Ovary (tissue), 10 donors: Measurements from ENCODE around the gene FXR1. TPM values are rescaled to one million over a fixed set of nuclear protein-coding genes. Genes with fewer than 3 reads are reported as not detected.
A peak's percentile ranks its signal among the peaks of the same experiment; 100 is the strongest.
"Not testable (repeated sequence)": the region's sequence is repeated elsewhere in the genome, so short reads cannot be mapped to it uniquely, and the experiment has no call there.

Experiments used
- DNase-seq, 5 donors: peaks; one replicate each; pipeline ENCODE4 v3.0.0-alpha.2; 2019 to 2020
- H3K27ac ChIP-seq, 2 donors: fragments of 200-600 bp; one replicate each; pipeline versions ENCODE4 v1.5.1 to v1.8.0; 2019 to 2022
- H3K27me3 ChIP-seq: fragments of 200-600 bp; one replicate; pipeline ENCODE4 v1.8.0; 2022
- H3K36me3 ChIP-seq: fragments of 200-600 bp; sonication (generic); one replicate; pipeline ENCODE4 v1.5.1; 2019
- H3K4me1 ChIP-seq: one replicate; pipeline ENCODE4 v1.8.1; 2013; ENCODE audit warnings: mild to moderate bottlenecking, moderate library complexity; ENCODE audit not compliant: insufficient read depth
- H3K4me3 ChIP-seq: fragments of 200-600 bp; sonication (generic); one replicate; pipeline ENCODE4 v1.5.1; 2017
- H3K9me3 ChIP-seq, 2 donors: fragments of 200-600 bp in 1 of 2; sonication (generic) in 1 of 2; one replicate each; pipeline versions ENCODE4 v1.5.1 to v1.8.1; 2013 to 2019; ENCODE audit warnings: mild to moderate bottlenecking in 1 of 2, moderate library complexity in 1 of 2
- EP300 ChIP-seq: sonication (generic); formaldehyde crosslinking; IDR thresholded peaks from one replicate; pipeline ENCODE4 v1.6.1; 2017; ENCODE audit warnings: antibody characterized with exemption
- POLR2A ChIP-seq: fragments of 450-650 bp; IDR thresholded peaks from one replicate; pipeline ENCODE4 v1.6.1; 2017; ENCODE audit warnings: antibody characterized with exemption, mild to moderate bottlenecking, moderate library complexity
- WGBS, 3 donors: extraction: QIAGEN DNeasy Blood & Tissue Kit in 1 of 3; methylation state at CpG; one replicate each; pipeline versions ENCODE4 v1.1.5 to v1.1.7; 2013 to 2017; 5-methylcytosine and 5-hydroxymethylcytosine counted together
- intact Hi-C, 4 donors: fragments of 100-400 bp; cut with DNase I; formaldehyde crosslinking; loops; one replicate each; pipeline versions ENCODE4 v1.11.0 to v1.15.1; 2022 to 2023
- long read RNA-seq, 3 donors: library from polyadenylated mRNA in 2 of 3; unstranded in 2 of 3; transcript quantifications; one replicate each; pipeline ENCODE4 v2.0.0 and lab custom pipeline, GENCODE V29; 2021 to 2026
- polyA plus RNA-seq, 2 donors: library from polyadenylated mRNA; stranded (reverse); fragments of 200-250 nt in 1 of 2; fragments of 350-450 nt in 1 of 2; fragmentation: Illumina TruSeq in 1 of 2; extraction: RNeasy Lipid Tissue Mini Kit (QIAGEN cat#74804) in 1 of 2; gene quantifications; one replicate each; pipeline ENCODE4 v1.2.3, GENCODE V29; 2013 to 2014
- total RNA-seq, 7 donors: library from RNA; depleted of rRNA in 2 of 7; stranded (reverse); fragments of >200 nt in 2 of 7; fragmentation: NEBNext Ultra II Directional in 3 of 7; extraction: Animal tissue kit (Norgen Biotek cat#: 25700) in 3 of 7; gene quantifications; one replicate each; pipeline versions ENCODE4 v1.1.0 to v1.2.4, GENCODE V29; 2016 to 2023
- TF ChIP-seq, protein P1 (sequence below), 3 donors: fragments of 450-650 bp in 2 of 3; fragments of 200-600 bp in 1 of 3; IDR thresholded peaks; one replicate each; pipeline versions ENCODE4 v1.5.1 to v1.8.0; 2016 to 2022; ENCODE audit warnings: antibody characterized with exemption in 3 of 3, mild to moderate bottlenecking in 1 of 3
- donor health status: DM: no; HTN: no; CAD: no; lungs with moderate emphysema.
- donor health status: DM: no; HTN: no; CAD: no.
- donor health status: Bipolar disorder and iron deficiency.
- donor health status: DM: yes; HTN: yes; CAD: no.
- donor health status: DM: no; HTN: no; CAD: no.
- donor health status: DM: yes; HTN: yes; CAD: no.

The FXR1 gene
- 100 to 1,000 TPM; 109 to 176 (median 137) TPM for total RNA-seq
- polyA plus RNA-seq = 100 to 1,000 TPM; 102 to 117 TPM
- long read RNA-seq, donor 1, full-length matches to known transcripts = 138 of 198 reads
- long read RNA-seq, donor 1, partial matches to known transcripts = 25 of 198 reads
- long read RNA-seq, donor 1, other reads (novel, unspliced or antisense) = 35 of 198 reads
- long read RNA-seq, donor 2, full-length matches to known transcripts = 28 of 230 reads
- long read RNA-seq, donor 2, partial matches to known transcripts = 182 of 230 reads
- long read RNA-seq, donor 2, other reads (novel, unspliced or antisense) = 20 of 230 reads
- long read RNA-seq, donor 3, full-length matches to known transcripts = 19 of 50 reads
- long read RNA-seq, donor 3, partial matches to known transcripts = 12 of 50 reads
- long read RNA-seq, donor 3, other reads (novel, unspliced or antisense) = 19 of 50 reads

DNA sequence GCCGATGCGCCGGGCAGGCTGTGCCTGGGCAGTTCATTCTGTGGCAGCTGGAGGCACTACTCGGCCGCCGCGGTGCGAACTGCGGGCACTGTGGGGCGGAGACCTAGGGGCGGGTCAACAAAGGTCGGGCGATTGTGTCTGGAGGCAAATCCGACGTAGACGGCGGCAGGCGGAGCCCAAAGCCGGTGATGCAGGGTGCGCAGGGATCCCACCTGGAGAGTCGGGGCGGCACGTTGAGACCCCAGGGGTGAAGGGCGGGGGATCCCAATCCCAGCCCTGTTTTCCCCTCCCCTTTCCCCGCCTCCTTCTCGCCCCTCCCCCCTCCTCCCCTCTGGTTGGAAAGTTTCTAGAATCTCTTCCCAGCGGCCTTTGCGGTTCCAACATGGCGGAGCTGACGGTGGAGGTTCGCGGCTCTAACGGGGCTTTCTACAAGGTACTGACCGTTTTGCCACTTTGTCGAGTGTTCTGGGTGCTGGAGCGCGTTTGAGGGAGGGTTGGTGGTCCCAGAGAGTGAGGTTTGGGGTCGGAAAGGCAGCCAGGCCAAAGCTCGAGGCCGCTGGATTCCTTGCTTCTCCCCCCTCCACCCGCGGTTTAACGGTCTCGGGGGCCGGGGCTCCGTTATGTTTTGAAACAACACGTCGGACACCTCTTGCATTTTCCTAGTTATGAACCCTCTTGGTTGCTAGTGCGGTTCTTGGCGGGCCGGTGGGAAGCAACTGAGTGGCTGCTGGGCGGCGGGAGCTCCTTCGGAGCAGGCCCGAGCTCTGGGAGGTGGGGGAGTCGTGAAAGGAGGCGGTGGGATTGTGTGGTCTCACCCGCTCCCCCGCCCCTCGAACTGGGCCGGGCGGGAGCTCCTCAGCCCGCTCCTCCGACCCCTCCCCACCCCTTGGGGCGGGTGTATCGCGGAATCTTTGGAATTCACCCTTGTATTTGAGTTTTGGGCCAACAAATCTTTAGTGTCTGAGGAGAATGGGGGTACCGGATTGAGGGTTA lies at the start of gene FXR1:
Gene FXR1 (plus strand): TSS at position 367 of the 993 bp plus-strand sequence. CDS start 16 bp downstream, at position 383.
- peak within 1 kb of the TSS; percentile 74 to 91 for H3K27ac ChIP-seq
- TF ChIP-seq EP300 (no peak), POLR2A (peak; percentile 55)
- TF ChIP-seq, protein P1, sequence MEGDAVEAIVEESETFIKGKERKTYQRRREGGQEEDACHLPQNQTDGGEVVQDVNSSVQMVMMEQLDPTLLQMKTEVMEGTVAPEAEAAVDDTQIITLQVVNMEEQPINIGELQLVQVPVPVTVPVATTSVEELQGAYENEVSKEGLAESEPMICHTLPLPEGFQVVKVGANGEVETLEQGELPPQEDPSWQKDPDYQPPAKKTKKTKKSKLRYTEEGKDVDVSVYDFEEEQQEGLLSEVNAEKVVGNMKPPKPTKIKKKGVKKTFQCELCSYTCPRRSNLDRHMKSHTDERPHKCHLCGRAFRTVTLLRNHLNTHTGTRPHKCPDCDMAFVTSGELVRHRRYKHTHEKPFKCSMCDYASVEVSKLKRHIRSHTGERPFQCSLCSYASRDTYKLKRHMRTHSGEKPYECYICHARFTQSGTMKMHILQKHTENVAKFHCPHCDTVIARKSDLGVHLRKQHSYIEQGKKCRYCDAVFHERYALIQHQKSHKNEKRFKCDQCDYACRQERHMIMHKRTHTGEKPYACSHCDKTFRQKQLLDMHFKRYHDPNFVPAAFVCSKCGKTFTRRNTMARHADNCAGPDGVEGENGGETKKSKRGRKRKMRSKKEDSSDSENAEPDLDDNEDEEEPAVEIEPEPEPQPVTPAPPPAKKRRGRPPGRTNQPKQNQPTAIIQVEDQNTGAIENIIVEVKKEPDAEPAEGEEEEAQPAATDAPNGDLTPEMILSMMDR (IDR thresholded peaks at IDR 0.05) = peak; percentile 60 to 70 (median 61)
- 0% methylated on average over 68 of the region's 68 CpGs for WGBS, 3 donors

DNA sequence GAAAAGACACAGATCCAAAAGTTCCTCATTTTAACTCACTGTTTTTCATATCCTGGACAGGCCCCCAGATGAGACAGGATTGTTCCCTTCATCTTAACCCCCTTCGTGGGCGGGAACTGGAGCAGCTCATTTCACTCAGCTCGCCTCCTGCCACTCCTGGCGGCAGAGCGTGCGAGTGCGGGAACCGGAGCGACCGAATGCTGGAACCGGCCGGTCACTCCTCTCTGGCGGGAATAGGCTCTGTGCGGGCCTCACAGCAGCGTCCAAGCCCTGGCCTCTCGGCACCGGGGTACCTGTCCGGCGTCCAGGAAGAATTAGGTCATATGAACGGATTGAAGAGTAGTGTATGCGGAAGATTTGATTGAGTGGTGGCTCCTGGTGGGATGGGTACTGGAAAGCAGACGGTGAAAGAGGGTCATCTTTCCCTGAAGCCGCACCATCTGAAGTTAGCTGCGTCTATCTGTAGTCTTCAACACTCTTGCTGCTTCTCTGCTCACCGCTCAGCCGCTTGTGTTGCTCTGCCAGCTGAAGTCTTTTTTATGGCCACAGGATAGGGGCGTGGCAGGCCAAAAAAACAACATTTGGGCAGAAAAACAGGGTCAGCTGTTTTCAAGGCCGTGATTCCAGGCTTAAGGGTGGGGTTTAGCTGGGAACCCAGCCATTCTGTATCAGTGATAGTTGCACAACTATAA lies 42.3 kb upstream of the FXR1 start:
- H3K4me1 ChIP-seq = peaks cover 9% of the 10 kb centered on the region
- peak; percentile 72 to 79 (median 75) for DNase-seq
- intact Hi-C loops = no loop called here
- H3K36me3 ChIP-seq = no peaks in the 10 kb centered on the region
- H3K27me3 ChIP-seq = no peaks in the 10 kb centered on the region
- H3K27ac ChIP-seq = peak overlapping the region in 1 of 2 donors; percentile 68
- H3K4me3 ChIP-seq = peak overlapping the region; percentile 44
- TF ChIP-seq, protein P1 (IDR thresholded peaks at IDR 0.05) = no peak
- TF ChIP-seq POLR2A = peak; percentile 35
- WGBS, 3 donors = 0 to 7% (median 2%) methylated on average over 25 to 28 of the region's 28 CpGs
- H3K9me3 ChIP-seq = no peaks in the 10 kb centered on the region

More for the DNA sequence above, at the start of gene FXR1:
- no peaks in the 10 kb centered on the region for H3K36me3 ChIP-seq
- intact Hi-C loops = loop anchor here in 2 of 4 donors (5.0 kb wide), 2 partner anchors 80 to 1825 kb away; no protein-coding TSS in a partner anchor
- peak within 1 kb of the TSS; percentile 96 for H3K4me3 ChIP-seq
- peak; percentile 82 to 90 (median 86) for DNase-seq
- H3K4me1 ChIP-seq = peaks cover 1% of the 10 kb centered on the region
- H3K27me3 ChIP-seq = no peaks in the 10 kb centered on the region
- H3K9me3 ChIP-seq = no peaks in the 10 kb centered on the region

DNA sequence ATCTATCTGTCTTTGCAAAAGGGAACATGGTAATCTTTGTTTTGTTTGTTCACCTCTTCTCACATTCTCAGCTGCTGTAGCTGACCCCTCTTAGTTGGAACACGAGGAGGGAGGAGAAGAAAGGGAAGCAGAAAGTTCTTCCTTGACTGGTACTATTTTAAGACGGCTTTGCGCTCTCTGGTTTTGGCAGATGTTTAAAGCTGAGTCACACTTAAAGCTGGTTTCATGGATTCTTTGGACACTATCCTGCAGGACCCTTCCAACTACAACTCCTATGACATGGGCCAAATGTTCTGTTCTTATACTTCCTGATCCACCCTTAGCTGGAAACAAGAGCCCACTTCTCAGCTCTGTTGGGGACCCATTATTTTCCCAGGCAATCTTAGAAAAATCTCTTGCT lies 40.6 kb upstream of the FXR1 start:
- TF ChIP-seq EP300 = no peak
- no peaks in the 10 kb centered on the region for H3K27me3 ChIP-seq
- no peaks in the 10 kb centered on the region for H3K9me3 ChIP-seq
- 2 to 18% (median 4%) methylated on average over 3 of the region's 3 CpGs for WGBS, 3 donors
- peaks cover 9% of the 10 kb centered on the region for H3K4me1 ChIP-seq
- intact Hi-C loops = no loop called here
- no peaks in the 10 kb centered on the region for H3K36me3 ChIP-seq
- H3K4me3 ChIP-seq = no peak overlapping the region
- no peak for DNase-seq
- H3K27ac ChIP-seq = peak overlapping the region in 1 of 2 donors; percentile 4

DNA sequence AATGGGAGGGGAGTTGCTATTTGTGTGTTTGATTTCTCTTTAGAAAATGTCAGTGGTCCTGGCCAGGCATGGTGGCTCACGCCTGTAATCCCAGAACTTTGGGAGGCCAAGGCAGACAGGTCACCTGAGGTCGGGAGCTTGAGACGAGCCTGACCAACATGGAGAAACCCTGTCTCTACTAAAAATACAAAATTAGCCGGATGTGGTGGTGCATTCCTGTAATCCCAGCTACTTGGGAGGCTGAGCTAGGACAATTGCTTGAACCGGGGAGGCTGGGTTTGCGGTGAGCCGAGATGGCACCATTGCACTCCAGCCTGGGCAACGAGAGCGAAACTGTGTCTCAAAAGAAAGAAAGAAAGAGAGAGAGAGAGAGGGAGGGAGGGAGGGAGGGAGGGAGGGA lies 40.0 kb upstream of the FXR1 start:
- H3K27me3 ChIP-seq, DNase-seq, H3K36me3 ChIP-seq, H3K4me3 ChIP-seq, H3K9me3 ChIP-seq, H3K4me1 ChIP-seq, intact Hi-C loops: not testable (repeated sequence)
- peak overlapping the region in 1 of 2 donors; percentile 4 for H3K27ac ChIP-seq
- WGBS, 3 donors = 77 to 80% (median 80%) methylated on average over 9 of the region's 9 CpGs
